NB4 (cell line): Measurements from ENCODE around the gene ZSWIM6.

Experiments
- DNase-seq: peaks from one replicate; pipeline ENCODE4 v3.0.0; 2010; ENCODE audit warnings: low read depth
- H3K4me3 ChIP-seq: one replicate; pipeline ENCODE4 v1.5.1; 2011; ENCODE audit warnings: mild to moderate bottlenecking, low read depth, low read length, moderate library complexity
- MAX ChIP-seq: IDR thresholded peaks from 2 replicates; pipeline ENCODE4 v1.6.1; 2011; ENCODE audit warnings: low read depth, low read length
- MYC ChIP-seq: IDR thresholded peaks from 2 replicates; pipeline ENCODE4 v1.6.1; 2011; ENCODE audit warnings: low read depth, low read length
- POLR2A ChIP-seq: IDR thresholded peaks from 2 replicates; pipeline ENCODE4 v1.6.1; 2011; ENCODE audit warnings: mild to moderate bottlenecking; ENCODE audit not compliant: insufficient read length; ENCODE audit errors: extremely low read depth
- TF ChIP-seq, protein P1 (sequence below): IDR thresholded peaks from one replicate; pipeline ENCODE4 v1.5.1; 2012; ENCODE audit warnings: low read depth, low read length

The ZSWIM6 gene

DNA sequence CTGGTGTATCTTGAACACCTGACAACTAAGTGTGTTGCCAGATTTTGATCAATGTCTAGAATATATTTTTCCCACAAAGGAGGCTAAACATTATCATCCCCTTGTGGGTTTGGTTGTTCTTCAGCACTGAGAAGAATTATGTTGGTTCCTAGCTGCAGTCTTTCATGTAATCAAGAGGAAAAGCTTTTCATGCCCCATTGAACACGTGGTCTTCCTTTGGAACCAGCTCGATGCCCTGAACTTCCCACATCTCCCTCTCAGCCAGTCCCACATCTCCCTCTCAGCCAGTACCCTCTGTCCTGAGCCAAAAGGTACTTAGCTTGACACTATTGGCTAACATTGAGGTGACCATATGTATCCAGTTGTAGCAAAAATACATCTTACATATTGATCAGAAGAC lies 36.7 kb upstream of the ZSWIM6 start:
- H3K4me3 ChIP-seq = no peak overlapping the region
- DNase-seq = no peak
- TF ChIP-seq POLR2A = no peak
- TF ChIP-seq MYC = no peak
- TF ChIP-seq MAX = no peak
- TF ChIP-seq, protein P1, sequence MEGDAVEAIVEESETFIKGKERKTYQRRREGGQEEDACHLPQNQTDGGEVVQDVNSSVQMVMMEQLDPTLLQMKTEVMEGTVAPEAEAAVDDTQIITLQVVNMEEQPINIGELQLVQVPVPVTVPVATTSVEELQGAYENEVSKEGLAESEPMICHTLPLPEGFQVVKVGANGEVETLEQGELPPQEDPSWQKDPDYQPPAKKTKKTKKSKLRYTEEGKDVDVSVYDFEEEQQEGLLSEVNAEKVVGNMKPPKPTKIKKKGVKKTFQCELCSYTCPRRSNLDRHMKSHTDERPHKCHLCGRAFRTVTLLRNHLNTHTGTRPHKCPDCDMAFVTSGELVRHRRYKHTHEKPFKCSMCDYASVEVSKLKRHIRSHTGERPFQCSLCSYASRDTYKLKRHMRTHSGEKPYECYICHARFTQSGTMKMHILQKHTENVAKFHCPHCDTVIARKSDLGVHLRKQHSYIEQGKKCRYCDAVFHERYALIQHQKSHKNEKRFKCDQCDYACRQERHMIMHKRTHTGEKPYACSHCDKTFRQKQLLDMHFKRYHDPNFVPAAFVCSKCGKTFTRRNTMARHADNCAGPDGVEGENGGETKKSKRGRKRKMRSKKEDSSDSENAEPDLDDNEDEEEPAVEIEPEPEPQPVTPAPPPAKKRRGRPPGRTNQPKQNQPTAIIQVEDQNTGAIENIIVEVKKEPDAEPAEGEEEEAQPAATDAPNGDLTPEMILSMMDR = no peak

DNA sequence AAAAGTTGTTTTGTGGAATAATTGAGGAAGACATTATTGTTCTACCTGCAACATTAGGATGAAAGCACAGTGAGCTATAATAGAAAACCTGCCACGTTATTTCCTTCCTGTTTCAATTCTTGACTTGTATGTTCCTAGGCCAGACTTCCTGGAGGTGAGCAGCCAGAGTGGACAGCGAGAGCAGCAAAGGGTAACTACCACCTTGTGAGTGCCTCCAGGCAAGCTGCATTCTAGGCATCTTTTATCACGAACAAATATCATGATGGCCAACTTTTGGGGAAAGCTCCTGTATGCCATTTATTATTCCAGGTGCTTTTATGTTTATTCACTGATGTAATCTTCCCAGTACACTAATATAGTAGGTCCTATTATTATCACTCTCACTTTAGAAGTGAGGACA lies 34.0 kb upstream of the ZSWIM6 start:
- no peak overlapping the region for H3K4me3 ChIP-seq
- DNase-seq = no peak
- TF ChIP-seq POLR2A = no peak

GRCh38 chr5:61298580-61298979 lies 33.5 kb upstream of the ZSWIM6 start:
- TF ChIP-seq MYC = no peak
- TF ChIP-seq, protein P1 = no peak
- TF ChIP-seq MAX = no peak
- TF ChIP-seq POLR2A = no peak
- H3K4me3 ChIP-seq = no peak overlapping the region
- no peak for DNase-seq

DNA sequence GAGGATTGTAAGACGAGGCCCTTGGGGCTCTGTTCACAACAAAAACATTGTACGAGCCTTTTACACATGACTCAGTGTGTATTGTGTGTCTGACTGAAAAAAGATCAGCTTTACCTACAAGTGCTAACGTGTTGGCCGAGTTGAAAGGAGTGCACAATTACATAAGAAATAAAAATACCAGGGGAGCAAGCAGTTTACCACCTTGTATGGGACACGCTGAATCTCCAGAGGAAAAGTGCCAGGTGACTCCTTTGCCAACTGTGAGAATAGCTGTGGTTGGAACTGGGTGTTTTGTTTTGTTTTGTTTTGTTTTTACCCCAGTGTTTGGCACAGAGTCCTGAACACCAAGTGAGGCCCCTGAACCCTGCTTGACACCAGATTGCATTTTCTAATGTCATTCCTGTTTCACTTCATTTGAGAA lies 32.8 kb upstream of the ZSWIM6 start:
- no peak for TF ChIP-seq MYC
- TF ChIP-seq, protein P1 = no peak
- no peak for TF ChIP-seq MAX
- no peak for TF ChIP-seq POLR2A
- no peak overlapping the region for H3K4me3 ChIP-seq
- no peak for DNase-seq

DNA sequence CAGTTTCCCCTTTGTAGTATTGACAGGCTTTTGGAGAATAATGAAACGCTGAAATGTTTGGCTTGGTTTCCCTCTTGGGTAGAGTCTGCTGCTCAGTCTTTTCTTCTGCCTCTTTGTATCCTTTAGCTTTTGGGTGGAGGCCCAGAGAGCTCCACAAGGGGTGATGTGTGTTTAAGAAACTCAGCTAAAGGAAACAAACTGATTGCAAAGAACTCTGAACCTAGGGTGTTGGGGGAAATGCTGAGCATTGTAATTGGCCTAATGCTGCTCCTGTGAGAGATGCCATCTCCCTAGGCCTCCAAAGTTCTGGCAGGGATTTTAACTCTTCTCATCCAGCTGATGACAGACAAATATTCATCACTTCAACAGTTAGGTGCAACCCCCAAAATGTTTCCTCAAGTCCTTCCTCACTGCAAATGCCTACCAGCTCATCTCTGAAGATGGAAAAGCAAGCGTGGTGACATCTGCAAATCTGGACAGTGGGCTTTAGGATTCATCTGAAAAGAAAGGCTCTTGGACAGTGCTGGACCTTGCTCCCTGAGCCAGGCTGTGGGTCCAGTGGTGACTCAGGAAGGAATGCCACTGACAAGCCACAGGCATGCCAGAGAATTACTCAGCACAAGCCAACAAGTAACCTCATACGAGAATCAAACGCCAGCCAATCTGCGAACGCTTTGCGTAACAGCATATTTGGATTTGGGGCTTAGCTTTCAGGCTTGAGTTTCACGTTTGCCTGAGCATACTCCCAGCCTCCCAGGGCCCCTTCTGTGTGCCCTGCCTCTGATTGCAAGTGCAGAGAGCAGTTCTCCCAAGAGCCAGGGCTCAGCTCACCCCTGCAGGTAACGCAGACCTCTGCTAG lies 30.5 kb upstream of the ZSWIM6 start:
- TF ChIP-seq MAX (no peak), MYC (no peak), POLR2A (no peak)
- TF ChIP-seq, protein P1 = no peak
- DNase-seq = no peak
- no peak overlapping the region for H3K4me3 ChIP-seq

DNA sequence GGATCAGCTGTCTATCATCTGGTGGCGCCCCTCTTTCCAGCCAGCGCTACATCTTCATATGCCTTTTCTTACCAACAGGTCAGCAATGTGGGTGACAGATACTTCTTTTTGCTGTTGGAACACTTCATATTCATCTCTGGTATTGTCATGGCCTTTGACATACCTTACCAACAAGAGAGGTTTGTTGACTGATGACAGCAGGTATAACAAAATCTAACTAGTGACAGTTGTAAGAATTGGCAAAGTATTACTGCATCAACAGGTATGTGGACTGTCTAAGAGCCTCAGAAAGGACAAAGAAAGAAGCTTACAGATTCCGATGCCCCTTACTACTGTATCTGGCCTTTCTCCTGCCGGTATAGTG lies 29.9 kb upstream of the ZSWIM6 start:
- H3K4me3 ChIP-seq = no peak overlapping the region
- DNase-seq = no peak
- TF ChIP-seq MYC = no peak
- no peak for TF ChIP-seq POLR2A
- no peak for TF ChIP-seq MAX
- TF ChIP-seq, protein P1 = no peak
